NCI-H748 (cell line): ENCODE data around the gene CD72.
A peak's percentile ranks its signal among the peaks of the same experiment; 100 is the strongest.
"Not testable (repeated sequence)": the region's sequence is repeated elsewhere in the genome, so short reads cannot be mapped to it uniquely, and the experiment has no call there.

ENCODE experiments used
- DNase-seq: peaks from one replicate; lab custom pipeline; 2025; ENCODE audit not compliant: unreplicated experiment; lab: John Stamatoyannopoulos, UW

CD72 gene

DNA sequence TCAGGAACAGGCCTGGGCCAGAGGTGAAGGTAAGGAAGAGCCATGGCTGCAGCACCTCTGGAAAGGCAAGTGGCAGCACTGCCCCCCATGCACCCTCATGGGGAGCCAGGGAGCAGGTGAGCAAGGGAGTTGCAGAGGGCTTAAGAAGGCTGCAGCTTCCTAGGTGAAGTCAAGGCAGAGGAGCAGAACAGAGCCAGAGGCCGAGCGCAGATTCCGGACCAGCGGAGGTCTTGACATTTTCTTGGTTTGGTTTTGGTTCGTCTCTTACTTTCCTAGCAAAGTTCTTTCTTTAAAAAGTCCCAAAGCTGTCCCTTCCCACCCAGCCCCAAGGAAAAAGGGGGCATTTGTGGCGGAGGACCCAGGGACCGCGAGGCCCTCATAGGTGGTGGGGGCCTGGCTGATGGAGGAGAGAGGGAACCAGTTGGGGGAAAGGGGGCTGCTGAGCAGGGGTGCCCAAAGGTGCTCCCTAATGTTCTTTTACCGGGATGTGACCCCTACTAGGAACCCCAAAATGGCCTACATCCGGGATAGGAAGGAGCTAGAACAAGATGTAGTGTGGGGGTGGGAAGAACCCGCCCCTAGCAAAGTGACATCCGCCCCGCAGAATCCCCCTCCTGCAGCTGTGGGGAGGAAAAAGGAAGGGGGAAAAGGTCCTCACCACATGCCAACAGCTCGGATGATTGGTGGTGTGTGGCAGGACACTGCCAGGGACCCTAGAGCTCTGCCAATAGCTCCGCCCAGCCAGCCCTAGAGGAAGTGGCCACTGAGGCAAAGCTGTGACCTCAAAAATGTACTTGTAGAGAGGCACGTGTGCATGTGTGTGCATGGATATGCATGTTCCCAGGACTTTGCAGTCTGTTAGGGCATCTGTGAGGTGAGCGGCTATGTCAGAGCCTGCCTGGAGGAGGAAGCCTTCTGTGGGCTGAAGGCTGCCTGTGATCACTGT is 914 bp upstream of the CD72 start:
- no peak for DNase-seq

GRCh38 chr9:35617548-35617947 is 665 bp downstream of the CD72 start:
- DNase-seq: no peak

GRCh38 chr9:35616681-35617459 is 1.3 kb downstream of the CD72 start:
- DNase-seq: peak; percentile 56

- DNase-seq: no peak
These were observed 2.1 kb downstream of the CD72 start for GRCh38 chr9:35615981-35616680.

- DNase-seq: no peak
These were observed 5.4 kb downstream of the CD72 start for GRCh38 chr9:35612843-35613242.

DNA sequence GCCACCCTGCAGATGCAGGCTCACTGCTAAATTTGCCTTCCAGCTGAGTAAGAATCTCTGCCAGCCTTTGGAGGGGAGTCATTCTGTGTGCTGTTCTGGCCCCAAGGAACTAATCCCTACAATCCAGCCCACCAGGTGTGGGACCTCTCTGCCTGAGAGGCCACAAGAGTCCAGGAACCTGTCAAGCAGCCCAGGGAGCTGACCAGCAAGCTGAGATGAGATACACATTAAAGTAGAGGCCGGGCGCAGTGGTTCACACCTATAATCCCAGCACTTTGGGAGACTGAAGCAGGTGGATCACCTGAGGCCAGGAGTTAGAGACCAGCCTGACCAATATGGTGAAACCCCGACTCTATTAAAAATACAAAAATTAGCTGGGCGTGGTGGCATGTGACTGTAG is 6.1 kb downstream of the CD72 start:
- DNase-seq: not testable (repeated sequence)

- peak; percentile 52 for DNase-seq
These were observed 6.9 kb downstream of the CD72 start for GRCh38 chr9:35611230-35611797.

DNA sequence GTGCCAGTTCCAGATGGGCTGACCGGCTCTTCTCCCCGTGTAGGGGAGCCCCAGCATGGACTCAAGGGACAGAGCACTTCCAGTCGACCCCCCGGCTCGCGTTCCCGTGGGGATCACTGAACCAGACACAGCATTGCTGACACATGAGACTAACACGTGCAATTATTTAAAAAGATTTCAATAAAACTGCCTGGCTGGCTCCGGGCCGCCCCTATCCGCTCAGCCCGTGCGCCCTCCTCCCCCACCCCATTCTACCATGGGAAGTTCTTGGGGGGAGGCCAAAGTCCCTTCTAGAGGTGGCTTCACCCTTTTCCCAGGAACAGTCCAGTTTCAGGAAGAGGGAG is 8.4 kb downstream of the CD72 start:
- DNase-seq: no peak

DNA sequence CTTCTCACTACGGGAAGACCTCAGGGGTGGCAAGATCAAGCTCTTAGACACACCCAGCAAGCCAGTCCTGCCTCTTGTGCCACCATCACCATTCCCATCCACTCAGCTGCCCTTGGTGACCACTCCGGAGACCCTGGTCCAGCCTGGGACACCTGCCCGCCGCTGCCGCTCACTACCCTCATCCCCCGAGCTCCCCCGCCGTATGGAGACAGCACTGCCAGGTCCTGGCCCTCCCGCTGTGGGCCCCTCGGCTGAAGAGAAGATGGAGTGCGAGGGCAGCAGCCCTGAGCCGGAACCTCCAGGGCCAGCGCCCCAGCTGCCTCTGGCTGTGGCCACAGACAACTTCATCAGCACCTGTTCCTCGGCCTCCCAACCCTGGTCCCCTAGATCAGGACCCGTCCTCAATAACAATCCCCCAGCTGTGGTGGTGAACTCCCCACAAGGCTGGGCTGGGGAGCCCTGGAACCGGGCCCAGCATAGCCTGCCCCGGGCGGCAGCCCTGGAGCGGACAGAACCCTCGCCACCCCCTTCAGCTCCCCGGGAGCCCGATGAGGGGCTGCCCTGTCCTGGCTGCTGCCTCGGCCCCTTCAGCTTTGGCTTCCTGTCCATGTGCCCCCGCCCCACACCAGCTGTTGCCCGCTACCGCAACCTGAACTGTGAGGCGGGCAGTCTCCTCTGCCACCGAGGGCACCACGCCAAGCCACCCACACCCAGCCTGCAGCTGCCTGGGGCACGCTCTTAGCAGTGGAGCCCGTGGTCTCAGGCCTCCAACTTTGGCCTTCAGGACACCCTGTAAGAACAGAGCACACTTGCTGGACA is 9.0 kb downstream of the CD72 start:
- no peak for DNase-seq

DNA sequence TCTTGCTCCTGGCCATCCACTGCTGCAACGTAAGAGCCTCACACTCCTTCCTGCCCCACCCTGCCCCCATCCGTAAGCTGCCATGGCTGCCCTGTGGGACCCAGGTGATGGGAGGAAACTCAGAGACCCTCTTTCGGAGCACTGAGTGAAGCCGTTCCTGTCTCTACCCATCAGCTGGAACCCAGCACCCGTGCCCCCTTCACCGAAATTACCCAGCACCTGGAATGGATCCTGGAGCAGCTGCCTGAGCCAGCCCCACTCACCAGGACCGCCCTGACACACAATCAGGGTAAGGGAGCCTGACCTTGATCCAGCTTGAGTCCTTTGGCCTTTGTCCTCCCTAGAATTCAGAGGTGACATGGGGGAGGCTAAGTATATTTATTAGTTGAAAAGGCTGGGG is 10.0 kb downstream of the CD72 start:
- DNase-seq: no peak

GRCh38 chr9:35606726-35607125 is 11.5 kb downstream of the CD72 start:
- no peak for DNase-seq

- DNase-seq: peak; percentile 45
These were observed 12.1 kb downstream of the CD72 start for GRCh38 chr9:35606138-35606504.

DNA sequence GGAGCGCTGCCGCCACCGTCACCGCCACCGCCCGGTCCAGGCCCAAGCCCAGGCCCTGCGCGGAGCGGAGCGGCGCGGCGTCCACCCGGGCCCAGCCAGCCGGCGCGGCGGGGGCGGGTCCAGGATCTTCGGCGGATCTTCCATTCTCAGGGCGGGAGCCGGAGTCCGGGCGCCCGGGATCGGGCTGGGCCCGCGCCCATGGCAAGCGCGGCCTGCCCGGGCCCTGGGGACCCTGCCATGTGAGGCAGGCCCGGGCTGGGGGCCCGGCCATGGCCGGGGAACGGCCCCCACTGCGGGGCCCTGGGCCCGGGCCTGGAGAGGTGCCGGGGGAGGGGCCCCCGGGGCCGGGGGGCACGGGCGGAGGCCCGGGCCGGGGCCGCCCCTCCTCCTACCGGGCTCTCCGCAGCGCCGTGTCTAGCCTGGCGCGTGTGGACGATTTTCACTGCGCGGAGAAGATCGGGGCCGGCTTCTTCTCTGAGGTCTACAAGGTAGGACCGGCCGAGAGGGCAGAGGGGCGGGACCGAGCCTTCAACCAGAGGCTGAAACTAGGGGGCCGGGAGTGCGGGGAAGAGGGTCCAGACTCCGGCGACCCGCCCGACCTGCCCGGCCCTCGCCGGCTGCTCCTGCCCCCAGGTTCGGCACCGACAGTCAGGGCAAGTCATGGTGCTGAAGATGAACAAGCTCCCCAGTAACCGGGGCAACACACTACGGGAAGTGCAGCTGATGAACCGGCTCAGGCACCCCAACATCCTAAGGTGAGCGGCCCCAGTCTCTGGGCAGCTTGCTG is 12.7 kb downstream of the CD72 start:
- DNase-seq: peak; percentile 51

DNA sequence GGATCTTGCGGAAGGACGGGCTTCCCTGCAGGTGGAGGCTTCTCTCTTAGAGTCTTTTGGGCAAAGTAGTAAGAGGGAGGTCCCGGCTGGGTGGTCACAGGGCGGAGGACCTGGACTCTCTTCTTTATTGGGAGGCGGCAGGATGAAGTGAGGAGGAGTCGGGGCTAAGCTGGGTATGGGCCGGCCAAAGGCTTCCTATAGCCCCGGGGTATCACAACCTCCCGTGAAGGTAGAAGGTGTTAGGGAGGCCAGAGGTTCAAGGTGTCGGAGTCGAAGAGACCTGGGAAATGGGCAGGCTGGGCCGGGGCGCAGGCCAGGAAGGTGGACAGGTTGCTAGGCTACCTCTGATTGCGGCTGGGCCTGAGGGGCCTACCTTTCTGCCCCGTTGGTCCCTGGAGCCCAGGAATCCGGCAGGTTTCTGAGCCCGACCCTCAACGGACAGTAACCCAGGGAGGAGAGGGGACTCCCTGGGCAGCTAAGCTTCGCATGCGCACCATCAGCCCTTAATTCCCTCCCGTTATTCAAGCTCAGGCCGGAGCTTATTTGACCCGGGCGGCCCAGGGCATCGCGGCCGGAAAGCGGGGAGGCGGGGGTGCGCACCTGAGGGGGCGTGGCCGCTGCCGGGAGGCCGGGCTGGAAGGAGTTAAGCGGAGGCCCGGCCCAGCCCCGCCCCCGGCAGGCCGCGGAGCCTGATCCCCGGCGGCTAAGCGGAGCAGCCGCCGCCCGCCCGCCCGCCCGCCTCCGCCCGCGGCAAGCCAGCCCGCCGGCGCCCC is 13.4 kb downstream of the CD72 start, which contains the start of gene TESK1:
TESK1 (plus strand) TSS at position 685 of the 773 bp plus-strand sequence. CDS start 358 bp downstream, outside the sequence.
- DNase-seq: peak; percentile 85

- DNase-seq: peak; percentile 100
These were observed 14.1 kb downstream of the CD72 start for GRCh38 chr9:35603986-35604577.

DNA sequence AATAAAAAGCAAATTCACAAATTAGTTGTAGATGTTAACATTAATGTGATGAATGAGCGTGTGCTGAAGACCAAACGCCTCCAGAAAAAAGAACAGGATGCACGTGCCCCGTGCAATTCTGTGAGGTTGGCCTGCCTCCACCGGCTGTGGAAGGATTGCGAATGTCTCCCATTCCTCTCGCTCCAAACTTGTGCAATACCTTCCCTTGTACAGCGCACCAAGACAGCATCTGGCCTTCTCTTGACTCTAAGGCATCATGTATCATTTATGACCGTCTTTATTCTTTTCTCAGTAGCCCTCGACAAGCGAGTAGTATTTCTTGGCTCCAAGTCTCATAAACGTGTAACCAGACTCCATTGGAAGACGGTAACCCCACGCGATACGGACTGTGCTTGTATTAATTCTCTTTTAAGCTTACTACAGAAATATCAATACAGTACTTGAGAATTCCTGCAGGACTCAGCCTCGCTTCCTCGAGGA is 14.7 kb downstream of the CD72 start:
- DNase-seq: peak; percentile 59

GRCh38 chr9:35599763-35600604 is 18.2 kb downstream of the CD72 start:
- DNase-seq: no peak
